H1 (cell line): ENCODE results near the gene LCAT. TPM values are rescaled to one million over a fixed set of nuclear protein-coding genes. Genes with fewer than 3 reads are reported as not detected.
A peak's percentile ranks its signal among the peaks of the same experiment; 100 is the strongest.

Source experiments
- CTCF ChIA-PET: fragments of 300-600 bp; sonication (Branson Sonifier 250); formaldehyde crosslinking; loops from one replicate; lab custom pipeline; 2021; ENCODE audit not compliant: partially characterized antibody; lab: Charles Lee
- POLR2A ChIA-PET: fragments of 300-600 bp; sonication (Branson Sonifier 250); formaldehyde crosslinking; loops from one replicate; lab custom pipeline; 2021; ENCODE audit warnings: inconsistent platforms; ENCODE audit not compliant: partially characterized antibody; lab: Charles Lee
- DNase-seq, 2 experiments: peaks; one replicate each; pipeline versions ENCODE4 v3.0.0 to v3.0.0-alpha.2; 2010 to 2022; ENCODE audit warnings: low spot score in 2 of 2, low read depth in 1 of 2, mixed read lengths in 1 of 2
- FAIRE-seq: peaks from 2 replicates; lab custom pipeline; 2011; peaks lifted over from hg19 to GRCh38; lab: Jason Lieb, UNC
- H2AFZ ChIP-seq: 2 replicates; pipeline ENCODE4 v1.8.1; 2012; ENCODE audit warnings: low read length, inconsistent platforms
- H2AK5ac ChIP-seq: 2 replicates; pipeline ENCODE4 v1.6.1; 2013; ENCODE audit warnings: low read depth, low read length
- H2BK120ac ChIP-seq: replicated peaks from 2 replicates; pipeline ENCODE3; 2013; ENCODE audit warnings: low read depth, low read length, inconsistent platforms
- H2BK12ac ChIP-seq: 2 replicates; pipeline ENCODE4 v1.6.1; 2013; ENCODE audit warnings: low read depth, low read length
- H2BK15ac ChIP-seq: 2 replicates; pipeline ENCODE4 v1.6.1; 2013; ENCODE audit warnings: low read length
- H2BK20ac ChIP-seq: 2 replicates; pipeline ENCODE4 v1.6.1; 2013; ENCODE audit warnings: low read length
- H2BK5ac ChIP-seq: 2 replicates; pipeline ENCODE4 v1.6.1; 2013; ENCODE audit warnings: low read depth, low read length
- H3K14ac ChIP-seq: 2 replicates; pipeline ENCODE4 v1.6.1; 2013; ENCODE audit warnings: inconsistent platforms; ENCODE audit not compliant: insufficient read length
- H3K18ac ChIP-seq: 2 replicates; pipeline ENCODE4 v1.6.1; 2013; ENCODE audit warnings: low read length; ENCODE audit errors: extremely low read depth
- H3K23ac ChIP-seq: 2 replicates; pipeline ENCODE4 v1.6.1; 2013; ENCODE audit warnings: inconsistent platforms; ENCODE audit not compliant: insufficient read length
- H3K23me2 ChIP-seq: 2 replicates; pipeline ENCODE4 v1.6.1; 2013; ENCODE audit warnings: low read depth, low read length
- H3K27ac ChIP-seq: 2 replicates; pipeline ENCODE4 v1.6.1; 2011; ENCODE audit warnings: low read depth, low read length, inconsistent platforms
- H3K27me3 ChIP-seq, 4 experiments: replicated peaks in 1 of 4; 1 replicate in 1 of 4; 2 replicates in 3 of 4; pipeline versions ENCODE4 v1.6.1 to v1.8.1; 2011 to 2013; ENCODE audit warnings: low read length in 3 of 4, mild to moderate bottlenecking in 3 of 4, inconsistent platforms in 2 of 4, mixed read lengths in 2 of 4, moderate library complexity in 1 of 4; ENCODE audit not compliant: control insufficient read depth in 3 of 4, insufficient read depth in 3 of 4; ENCODE audit errors: extremely low read depth in 1 of 4
- H3K36me3 ChIP-seq, 4 experiments: 2 replicates each; pipeline versions ENCODE4 v1.6.1 to v1.8.1; 2011 to 2013; ENCODE audit warnings: mild to moderate bottlenecking in 4 of 4, low read length in 3 of 4, moderate library complexity in 2 of 4, control low read depth in 1 of 4, inconsistent platforms in 1 of 4; ENCODE audit not compliant: insufficient read depth in 4 of 4, control insufficient read depth in 2 of 4
- H3K4ac ChIP-seq: replicated peaks from 2 replicates; pipeline ENCODE3; 2013; ENCODE audit warnings: low read length, low read depth, mixed read lengths, inconsistent platforms; ENCODE audit not compliant: insufficient read length
- H3K4me1 ChIP-seq, 4 experiments: replicated peaks in 1 of 4; 1 replicate in 1 of 4; 2 replicates in 3 of 4; pipeline versions ENCODE4 v1.6.1 to v1.8.1; 2011 to 2013; ENCODE audit warnings: low read length in 3 of 4, inconsistent platforms in 2 of 4, mixed read lengths in 1 of 4; ENCODE audit not compliant: insufficient read depth in 4 of 4, control insufficient read depth in 3 of 4
- H3K4me2 ChIP-seq, 2 experiments: 2 replicates each; pipeline versions ENCODE4 v1.6.1 to v1.8.1; 2011 to 2013; ENCODE audit warnings: low read depth in 2 of 2, low read length in 2 of 2, control low read depth in 1 of 2, inconsistent platforms in 1 of 2, mild to moderate bottlenecking in 1 of 2; ENCODE audit not compliant: insufficient read depth in 1 of 2
- H3K4me3 ChIP-seq, 4 experiments: fragments of 200-600, 300-600 bp in 1 of 4; sonication (generic), shearing (Covaris generic), sonication (Bioruptor Twin) in 1 of 4; 2 replicates each; pipeline versions ENCODE4 v1.5.1 to v1.8.1; 2011 to 2016; ENCODE audit warnings: low read length in 4 of 4, low read depth in 3 of 4, control low read depth in 2 of 4, inconsistent platforms in 2 of 4, mild to moderate bottlenecking in 2 of 4, mixed read lengths in 1 of 4, moderate library complexity in 1 of 4; ENCODE audit not compliant: insufficient read depth in 2 of 4; ENCODE audit errors: extremely low read depth in 1 of 4
- H3K56ac ChIP-seq: replicated peaks from 2 replicates; pipeline ENCODE3; 2013; ENCODE audit warnings: low read depth, mild to moderate bottlenecking, mixed read lengths, low read length, inconsistent platforms; ENCODE audit not compliant: insufficient read length
- H3K79me1 ChIP-seq: 2 replicates; pipeline ENCODE4 v1.6.1; 2013; ENCODE audit warnings: low read depth, low read length, control low read depth
- H3K79me2 ChIP-seq, 2 experiments: 2 replicates each; pipeline versions ENCODE4 v1.6.1 to v1.8.1; 2012 to 2013; ENCODE audit warnings: low read length in 2 of 2, mild to moderate bottlenecking in 2 of 2, inconsistent platforms in 1 of 2; ENCODE audit not compliant: insufficient read depth in 2 of 2, control insufficient read depth in 1 of 2
- H3K9ac ChIP-seq, 4 experiments: replicated peaks in 1 of 4; 1 replicate in 1 of 4; 2 replicates in 3 of 4; pipeline versions ENCODE4 v1.6.1 to v1.8.1; 2011 to 2013; ENCODE audit warnings: low read depth in 3 of 4, low read length in 3 of 4, control low read depth in 2 of 4, mild to moderate bottlenecking in 2 of 4, moderate library complexity in 2 of 4, inconsistent platforms in 1 of 4; ENCODE audit errors: extremely low read depth in 1 of 4
- H3K9me3 ChIP-seq, 2 experiments: 2 replicates each; pipeline versions ENCODE4 v1.6.1 to v1.8.1; 2012 to 2013; ENCODE audit warnings: mild to moderate bottlenecking in 2 of 2, moderate library complexity in 2 of 2, control low read depth in 1 of 2, inconsistent platforms in 1 of 2, low read depth in 1 of 2, low read length in 1 of 2, mixed read lengths in 1 of 2; ENCODE audit not compliant: insufficient read depth in 2 of 2
- H4K20me1 ChIP-seq, 2 experiments: replicated peaks in 1 of 2; 2 replicates each; pipeline versions ENCODE3 to v1.8.1; 2011 to 2013; ENCODE audit warnings: inconsistent platforms in 2 of 2, low read length in 2 of 2, mild to moderate bottlenecking in 1 of 2; ENCODE audit not compliant: insufficient read depth in 2 of 2, control insufficient read depth in 1 of 2
- H4K5ac ChIP-seq: 2 replicates; pipeline ENCODE4 v1.6.1; 2013; ENCODE audit warnings: low read length, low read depth, mixed read lengths, inconsistent platforms; ENCODE audit not compliant: insufficient read length
- H4K8ac ChIP-seq: 2 replicates; pipeline ENCODE4 v1.8.0; 2013; ENCODE audit warnings: mild to moderate bottlenecking, moderate library complexity, low read length, inconsistent platforms; ENCODE audit not compliant: insufficient read depth; ENCODE audit errors: extremely low read depth
- H4K91ac ChIP-seq: replicated peaks from 2 replicates; pipeline ENCODE3; 2013; ENCODE audit warnings: low read length, mixed read lengths, inconsistent platforms; ENCODE audit not compliant: insufficient read length
- BRCA1 ChIP-seq: IDR thresholded peaks from 2 replicates; pipeline ENCODE4 v1.6.1; 2012; ENCODE audit warnings: low read depth, low read length, improper control_type of control experiment
- CEBPB ChIP-seq: IDR thresholded peaks from 2 replicates; pipeline ENCODE4 v1.6.1; 2012; ENCODE audit warnings: low read depth, low read length
- HDAC2 ChIP-seq, 2 experiments: fragments of 300-600 bp in 1 of 2; sonication (generic) in 1 of 2; IDR thresholded peaks; 2 replicates each; pipeline ENCODE4 v1.6.1; 2011 to 2012; ENCODE audit warnings: low read depth in 2 of 2, low read length in 2 of 2, mild to moderate bottlenecking in 2 of 2, moderate library complexity in 2 of 2, borderline replicate concordance in 1 of 2, inconsistent platforms in 1 of 2
- JUND ChIP-seq: IDR thresholded peaks from 2 replicates; pipeline ENCODE4 v1.6.1; 2011; ENCODE audit warnings: mild to moderate bottlenecking, improper control_type of control experiment, low read length
- KDM5A ChIP-seq: fragments of 200-600 bp; IDR thresholded peaks from 2 replicates; pipeline ENCODE4 v1.7.1; 2012; ENCODE audit warnings: mild to moderate bottlenecking, low read length, inconsistent platforms, mixed read lengths
- NANOG ChIP-seq: IDR thresholded peaks from 2 replicates; pipeline ENCODE4 v1.6.1; 2011; ENCODE audit warnings: low read length, low read depth, mild to moderate bottlenecking, inconsistent platforms; ENCODE audit not compliant: insufficient read depth, poor library complexity, severe bottlenecking
- RBBP5 ChIP-seq: IDR thresholded peaks from 2 replicates; pipeline ENCODE4 v1.7.1; 2012; ENCODE audit warnings: low read depth, mild to moderate bottlenecking, inconsistent platforms, low read length, moderate library complexity, borderline replicate concordance
- SAP30 ChIP-seq: fragments of 300-600 bp; sonication (generic); IDR thresholded peaks from 2 replicates; pipeline ENCODE4 v1.7.1; 2012; ENCODE audit warnings: low read length, moderate library complexity, mild to moderate bottlenecking, inconsistent platforms; ENCODE audit not compliant: insufficient read depth, insufficient replicate concordance
- SP1 ChIP-seq: IDR thresholded peaks from 2 replicates; pipeline ENCODE4 v1.6.1; 2011; ENCODE audit warnings: low read depth, low read length
- TCF12 ChIP-seq: IDR thresholded peaks from 2 replicates; pipeline ENCODE4 v1.6.1; 2011; ENCODE audit warnings: low read depth, mild to moderate bottlenecking, low read length
- YY1 ChIP-seq: IDR thresholded peaks from 2 replicates; pipeline ENCODE4 v1.6.1; 2011; ENCODE audit warnings: low read depth, mild to moderate bottlenecking, low read length
- WGBS, 2 experiments: shearing (Covaris generic) in 1 of 2; methylation state at CpG; one replicate each; pipeline versions ENCODE4 v1.1.6 to v1.1.7; 2013 to 2015; ENCODE audit warnings: low lambda C conversion rate in 2 of 2, mixed read lengths in 2 of 2, inconsistent platforms in 1 of 2, low coverage in 1 of 2, missing lambda C conversion rate in 1 of 2; ENCODE audit not compliant: insufficient replicate concordance in 2 of 2, insufficient coverage in 1 of 2, insufficient read length in 1 of 2; ENCODE audit errors: extremely low coverage in 1 of 2, missing lambda C conversion rate in 1 of 2; 5-methylcytosine and 5-hydroxymethylcytosine counted together
- polyA plus RNA-seq, 7 experiments: library from polyadenylated mRNA; depleted of rRNA in 3 of 7; stranded (reverse) in 5 of 7; unstranded in 2 of 7; fragments of >200 nt in 5 of 7; fragments of 200-250 nt in 2 of 7; gene quantifications; 1 replicate in 5 of 7; 2 replicates in 1 of 7; 4 replicates in 1 of 7; pipeline versions ENCODE4 v1.2.1 to v1.2.3, GENCODE V29; 2011 to 2013; ENCODE audit warnings: missing spikeins in 2 of 7, mixed read lengths in 2 of 7
- total RNA-seq: library from RNA; stranded (reverse); fragmentation: NEBNext Ultra II Directional; extraction: Animal tissue kit (Norgen Biotek cat#: 25700); gene quantifications from 2 replicates; pipeline ENCODE4 v1.2.1, GENCODE V29; 2021

The LCAT gene
- total and polyA plus RNA-seq, 2 of the 8 experiments (the other 6 are each of a cell fraction or from before 2014, with no cell fraction given), result 9.4 to 19.6 TPM

GRCh38 chr16:67964477-67965131, 20.7 kb upstream of the LCAT start:
- no peak for DNase-seq
- Histone ChIP-seq H4K5ac (no peak overlapping the region), H2BK5ac (peak overlapping the region; percentile 35; the same call in 1 of the 2 replicates), H4K91ac (no peak overlapping the region), H3K23me2 (peaks cover 7% of the 10 kb centered on the region; the same call in 1 of the 2 replicates), H3K4me3 (no peak overlapping the region), H3K79me2 (peaks cover 0 to 4% of the 10 kb centered on the region in 2 experiments; a peak in 2 of 4 replicates), H2BK20ac (no peak overlapping the region), H2BK120ac (no peak overlapping the region), H2AK5ac (0 out of 2 replicates have a peak overlapping the region, but pooled peaks have one; percentile 43), H3K56ac (no peak overlapping the region), H3K4me2 (no peak overlapping the region; a peak in 2 of 4 replicates), H3K9me3 (no peaks in the 10 kb centered on the region), H2AFZ (no peak overlapping the region), H4K20me1 (peaks cover 0 to 25% of the 10 kb centered on the region in 2 experiments), H2BK15ac (peak overlapping the region; percentile 96; the same call in 1 of the 2 replicates), H3K18ac (no peak overlapping the region), H3K27ac (no peak overlapping the region), H2BK12ac (peak overlapping the region; percentile 27; the same call in 1 of the 2 replicates), H3K4me1 (peaks cover 6 to 25% (median 19%) of the 10 kb centered on the region in 4 experiments), H3K23ac (no peak overlapping the region), H3K14ac (no peak overlapping the region), H3K36me3 (peaks cover 4 to 19% (median 16%) of the 10 kb centered on the region in 4 experiments; a peak in 5 of 8 replicates), H4K8ac (0 out of 2 replicates have a peak overlapping the region, but pooled peaks have one; percentile 54), H3K4ac (no peak overlapping the region), H3K27me3 (no peaks in the 10 kb centered on the region), H3K9ac (no peak overlapping the region; a peak in 1 of 7 replicates), H3K79me1 (peaks cover 20% of the 10 kb centered on the region; the same call in 1 of the 2 replicates)
- CTCF ChIA-PET, result interaction anchor here (0.7 to 10.9 kb wide), 13 partner anchors 14 to 301 kb away, joined by 3 to 90 read pairs (median 4); partner anchors contain the start of genes DPEP3, LCAT and SLC7A6
- POLR2A ChIA-PET, result interaction anchor here (0.6 to 3.9 kb wide), 12 partner anchors 8 to 417 kb away, joined by 3 to 26 read pairs (median 3); partner anchors contain the start of genes DDX28, DUS2, EDC4 and PSMB10
- FAIRE-seq, result no peak
- 94% methylated on average over 6 of the region's 6 CpGs; no CpG with 5 or more reads in 1 of the 2 experiments for WGBS, 2 experiments
- no peak for TF ChIP-seq RBBP5
- no peak for TF ChIP-seq CEBPB
- TF ChIP-seq NANOG, result no peak
- TF ChIP-seq SAP30, result no peak
- no peak for TF ChIP-seq SP1
- TF ChIP-seq KDM5A, result no peak
- no peak for TF ChIP-seq HDAC2 (IDR thresholded peaks at IDR 0.05; ENCODE audit: borderline replicate concordance in 1 of 2, low read depth in 2 of 2, low read length in 2 of 2)
- TF ChIP-seq TCF12, result no peak
- no peak for TF ChIP-seq YY1
- TF ChIP-seq BRCA1, result no peak
- no peak for TF ChIP-seq JUND
